NCI-H510A treated with DMSO at 0.1 percent for 48 hours (cell line): ENCODE measurements around the gene RAB1A.

Source experiments
- DNase-seq: peaks from one replicate; lab custom pipeline; 2025; lab: John Stamatoyannopoulos, UW

Gene RAB1A

GRCh38 chr2:65061146-65061909 is 68.6 kb downstream of the RAB1A start:
- DNase-seq, result no peak

GRCh38 chr2:65059071-65059470 is 70.8 kb downstream of the RAB1A start:
- no peak for DNase-seq

GRCh38 chr2:65057391-65058052 is 72.4 kb downstream of the RAB1A start:
- DNase-seq, result peak; percentile 40

- no peak for DNase-seq
These were observed 72.9 kb downstream of the RAB1A start for GRCh38 chr2:65057054-65057375.

GRCh38 chr2:65056215-65057053 is 73.5 kb downstream of the RAB1A start, which contains the start of gene CEP68:
TSS of gene CEP68 (plus strand) at chr2:65056416. CDS start at chr2:65069445, 13,029 bp downstream.
- peak; percentile 90 for DNase-seq

- DNase-seq, result peak; percentile 83
These were observed 74.3 kb downstream of the RAB1A start for GRCh38 chr2:65055422-65056214.

- DNase-seq, result no peak
These were observed 75.0 kb downstream of the RAB1A start for GRCh38 chr2:65054749-65055421.

GRCh38 chr2:65053199-65053598 is 76.7 kb downstream of the RAB1A start:
- DNase-seq, result no peak

- DNase-seq, result no peak
These were observed 79.0 kb downstream of the RAB1A start for GRCh38 chr2:65050931-65051330.

GRCh38 chr2:65049010-65049639 is 80.8 kb downstream of the RAB1A start:
- peak; percentile 77 for DNase-seq

GRCh38 chr2:65046633-65047407 is 83.1 kb downstream of the RAB1A start:
- no peak for DNase-seq

- DNase-seq, result no peak
These were observed 84.3 kb downstream of the RAB1A start for GRCh38 chr2:65045651-65046050.

- no peak for DNase-seq
These were observed 85.7 kb downstream of the RAB1A start for GRCh38 chr2:65044097-65044735.

- DNase-seq, result no peak
These were observed 86.9 kb downstream of the RAB1A start for GRCh38 chr2:65043001-65043400.

GRCh38 chr2:65040400-65041261 is 89.3 kb downstream of the RAB1A start:
- peak; percentile 86 for DNase-seq

- DNase-seq, result no peak
These were observed 90.3 kb downstream of the RAB1A start for GRCh38 chr2:65039640-65040039.

GRCh38 chr2:65037178-65037577 is 92.7 kb downstream of the RAB1A start:
- no peak for DNase-seq
